ENCODE measurements around the gene RRBP1.
"Not testable (repeated sequence)": the region's sequence is repeated elsewhere in the genome, so short reads cannot be mapped to it uniquely, and the experiment has no call there.

Gene RRBP1

DNA sequence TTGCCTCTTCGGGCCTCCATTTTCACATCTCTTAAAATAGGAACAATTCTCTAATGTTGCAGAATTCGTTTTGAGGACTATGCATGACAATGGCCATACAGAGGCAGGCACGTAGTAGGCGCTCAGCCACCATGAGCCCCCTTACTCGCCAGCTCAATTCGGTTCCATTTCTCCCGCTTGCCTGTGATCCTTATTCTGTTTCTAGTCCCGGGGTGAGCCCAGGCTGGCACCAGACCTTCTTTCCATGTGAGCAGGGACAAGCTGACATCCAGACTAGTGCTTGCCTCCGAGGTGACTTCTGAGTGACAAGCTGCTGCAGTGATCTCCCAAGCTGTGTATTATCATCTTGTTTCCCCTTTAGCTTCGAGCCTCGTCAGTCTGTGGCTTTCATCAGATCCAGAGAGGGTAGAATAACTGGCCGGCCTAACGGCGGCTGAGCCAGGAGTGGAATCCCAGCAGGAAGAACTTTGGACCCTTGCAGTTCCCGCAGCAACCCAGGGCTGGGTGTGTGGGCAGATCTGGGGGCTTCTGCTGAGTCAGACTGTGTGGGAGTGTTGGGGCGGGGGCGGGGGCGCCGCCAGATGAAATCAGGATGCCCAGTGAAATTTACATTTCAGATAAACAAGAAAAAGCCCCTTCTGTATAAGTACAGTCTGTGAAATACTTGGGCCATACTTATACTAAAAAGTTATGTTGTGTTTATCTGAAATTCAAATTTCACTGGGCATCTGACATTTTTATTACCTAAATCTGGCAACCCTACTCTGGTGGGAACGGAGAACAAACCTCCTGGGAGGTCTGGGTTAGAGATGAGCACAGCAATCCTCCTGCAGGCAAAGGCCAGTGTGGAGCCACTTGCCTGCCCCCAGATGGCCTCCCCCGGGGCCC is 28.6 kb upstream of the RRBP1 start:
- no peak overlapping the region for H3K4me3 ChIP-seq (ENCODE audit: low read depth, low read length)

DNA sequence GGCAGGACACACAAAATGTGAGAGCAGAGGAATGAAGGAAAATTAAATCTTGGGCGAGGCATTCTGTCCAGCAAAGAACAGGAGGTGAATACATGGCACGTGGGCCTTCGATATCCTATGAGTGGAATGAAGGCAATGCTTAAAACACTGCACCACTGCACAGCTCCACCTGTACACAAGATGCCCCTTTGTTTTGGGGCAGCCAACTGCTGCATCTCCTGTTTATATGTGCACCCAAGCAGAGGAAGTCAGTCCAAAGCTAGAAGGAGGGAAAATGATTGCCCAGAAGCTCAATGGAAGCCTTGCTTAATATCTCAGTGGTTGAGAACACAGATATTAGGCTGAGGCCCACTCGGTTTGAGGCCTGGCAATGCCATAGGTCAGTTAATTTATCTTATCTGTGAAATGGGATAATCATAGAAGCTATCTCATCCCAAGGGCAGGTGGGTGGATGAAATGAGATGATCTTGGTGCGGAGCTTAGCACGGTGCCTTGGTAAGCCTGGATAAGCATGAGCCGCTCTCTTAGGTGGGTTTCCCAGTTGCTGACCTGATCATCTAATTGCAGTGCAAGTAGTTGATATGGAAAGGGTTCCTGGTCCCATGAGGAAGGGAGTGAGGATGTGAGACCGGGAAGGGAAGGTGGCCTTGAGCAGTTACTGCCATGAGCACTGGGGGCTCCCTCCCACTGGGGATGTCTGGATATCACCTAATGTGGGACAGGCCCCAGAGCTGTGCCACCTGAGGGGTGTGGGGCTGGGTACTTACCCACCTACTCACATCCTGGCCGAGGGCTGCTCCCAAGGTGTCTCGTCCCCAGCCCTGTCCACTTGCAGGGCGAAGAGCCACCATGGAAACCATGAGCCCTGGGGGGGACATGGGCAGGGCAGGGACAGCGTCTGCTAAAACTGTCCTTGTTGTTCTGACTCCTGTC is 27.6 kb upstream of the RRBP1 start:
- no peak overlapping the region for H3K4me3 ChIP-seq (ENCODE audit: low read depth, low read length)

DNA sequence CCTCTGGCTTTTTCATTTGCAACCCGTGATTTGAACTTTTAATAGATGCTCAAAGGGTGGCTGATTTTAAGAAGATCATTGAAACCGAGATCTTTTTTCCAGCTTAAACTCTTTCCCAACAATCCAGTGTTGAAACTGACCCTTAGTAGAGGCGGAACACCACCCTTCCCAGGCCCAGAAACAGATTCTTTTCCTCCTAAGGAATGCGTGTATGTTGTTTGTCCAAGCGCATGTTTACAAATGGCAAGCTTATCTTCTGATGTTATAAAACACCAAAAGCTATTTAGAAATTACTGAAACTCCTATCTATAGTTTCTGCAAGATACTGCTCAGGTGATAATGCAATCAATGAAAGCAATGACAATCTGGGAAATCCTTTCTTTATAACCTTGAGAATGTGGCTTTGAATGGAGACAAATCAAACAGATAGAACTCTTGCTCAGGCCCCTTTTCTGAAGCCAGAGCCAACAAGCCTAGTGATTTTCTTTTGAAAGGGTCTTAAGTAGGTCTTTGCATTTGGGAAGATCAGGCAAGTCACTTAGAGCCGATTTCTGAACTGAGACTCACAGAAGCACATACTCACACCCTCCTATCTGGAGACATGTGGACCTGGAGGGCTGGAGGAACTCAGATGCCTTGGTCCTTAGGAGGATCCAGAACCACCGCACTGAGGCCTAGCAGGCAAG is 26.8 kb upstream of the RRBP1 start:
- H3K4me3 ChIP-seq (ENCODE audit: low read depth, low read length), result no peak overlapping the region

DNA sequence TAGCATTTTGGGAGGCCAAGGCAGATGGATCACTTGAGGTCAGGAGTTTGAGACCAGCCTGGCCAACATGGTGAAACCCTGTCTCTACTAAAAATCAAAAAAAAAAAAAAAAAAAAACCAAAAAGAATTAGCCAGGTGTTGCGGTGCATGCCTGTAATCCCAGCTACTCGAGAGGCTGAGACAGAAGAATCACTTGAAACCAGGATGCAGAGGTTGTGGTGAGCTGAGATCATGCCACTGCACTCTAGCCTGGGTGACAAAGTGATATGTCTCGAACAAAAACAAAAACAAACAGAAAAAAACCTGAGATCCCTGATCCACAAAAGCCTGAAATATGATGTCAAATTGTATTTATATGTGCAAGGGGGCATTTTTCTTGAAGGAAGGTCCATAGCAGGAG is 25.9 kb upstream of the RRBP1 start:
- H3K4me3 ChIP-seq (ENCODE audit: low read depth, low read length), result not testable (repeated sequence)

DNA sequence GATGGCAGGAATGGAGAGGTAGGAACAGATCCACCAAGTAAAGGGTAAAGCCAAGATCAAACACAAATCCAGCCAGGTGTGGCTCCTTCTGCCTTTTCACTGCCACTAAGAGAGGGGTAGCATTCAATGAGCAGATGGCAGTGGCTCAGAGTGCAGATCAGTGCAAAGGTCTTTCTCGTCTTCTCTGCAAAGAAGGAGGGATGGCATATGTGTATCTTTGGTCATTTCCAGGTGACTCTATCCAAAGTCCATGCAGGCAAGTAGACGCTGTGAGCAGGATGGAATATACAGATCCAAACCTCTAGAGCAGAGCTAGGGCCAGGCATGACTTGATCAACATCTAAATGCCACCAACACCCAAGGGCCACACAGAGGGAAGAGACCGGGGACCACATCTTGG is 24.6 kb upstream of the RRBP1 start:
- H3K4me3 ChIP-seq (ENCODE audit: low read depth, low read length), result no peak overlapping the region

DNA sequence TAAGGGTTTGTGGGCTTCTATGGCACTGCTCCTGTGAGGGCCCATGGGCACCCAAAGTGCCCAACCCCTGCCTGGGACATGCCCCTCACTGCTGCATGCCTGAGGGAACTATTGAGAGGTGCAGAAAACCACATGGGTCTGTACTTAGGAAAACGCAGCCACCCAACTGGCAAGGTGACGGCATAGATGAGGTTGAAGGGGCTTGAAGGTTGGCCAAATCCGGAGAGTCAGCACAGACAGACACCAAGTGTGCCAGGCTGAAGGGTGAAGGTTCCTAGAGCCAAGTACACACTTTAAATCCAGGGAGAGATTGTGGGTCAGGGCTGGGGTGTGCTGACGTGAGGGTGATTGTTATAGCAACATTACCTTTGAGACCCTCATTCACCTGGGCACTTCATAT is 23.9 kb upstream of the RRBP1 start:
- H3K4me3 ChIP-seq (ENCODE audit: low read depth, low read length), result no peak overlapping the region

DNA sequence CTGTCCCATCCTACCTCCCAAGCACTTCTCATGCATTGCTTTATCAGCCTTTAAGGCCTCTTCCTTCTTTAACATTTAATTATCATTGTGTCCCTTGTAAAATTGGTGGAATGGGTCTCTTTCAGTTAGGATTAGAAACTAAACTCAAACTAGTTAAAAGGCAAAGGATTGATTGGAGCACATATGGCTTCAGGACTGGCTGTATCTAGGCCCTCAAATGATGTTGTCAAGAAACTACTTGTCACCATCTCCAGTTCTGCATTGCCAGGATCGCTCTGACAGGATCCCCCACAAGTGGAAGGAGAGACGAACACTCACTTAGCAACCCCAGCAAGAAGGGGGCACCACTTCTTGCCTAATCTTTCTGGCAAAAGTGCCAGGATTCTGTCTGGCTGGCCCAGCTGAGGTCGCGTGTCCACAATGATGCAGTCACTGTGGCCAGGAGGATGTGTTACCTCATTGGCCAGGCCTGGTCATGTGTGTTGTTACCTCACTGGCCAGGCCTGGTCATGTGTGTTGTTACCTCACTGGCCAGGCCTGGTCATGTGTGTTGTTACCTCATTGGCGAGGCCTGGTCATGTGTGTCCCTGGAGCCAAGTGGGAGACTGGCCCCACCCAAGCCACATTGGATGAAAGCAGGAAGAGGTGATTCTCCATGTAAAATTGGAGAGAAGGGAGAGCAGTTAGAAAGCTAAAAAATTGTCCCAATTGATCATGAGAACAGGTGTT is 22.7 kb upstream of the RRBP1 start:
- H3K4me3 ChIP-seq (ENCODE audit: low read depth, low read length), result no peak overlapping the region

DNA sequence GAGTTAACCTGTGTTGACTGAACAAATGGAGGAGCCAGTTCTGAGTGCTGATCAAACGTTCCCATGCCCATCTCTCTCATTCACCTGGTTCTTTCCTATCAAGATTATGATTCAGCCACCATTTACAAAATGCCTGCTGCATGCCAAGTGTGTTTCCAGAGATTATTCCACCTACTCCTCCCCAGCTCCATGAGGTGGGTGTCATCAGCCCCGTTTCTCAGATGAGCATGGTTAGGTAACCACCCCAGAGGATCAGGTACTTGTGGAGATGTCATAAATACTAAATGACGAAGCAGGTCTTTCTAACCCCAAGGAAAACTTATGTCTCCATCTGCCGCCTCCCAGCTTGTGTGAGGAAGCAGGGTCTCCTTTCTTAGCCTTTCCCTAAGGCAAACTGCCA is 19.8 kb upstream of the RRBP1 start:
- H3K4me3 ChIP-seq (ENCODE audit: low read depth, low read length), result no peak overlapping the region

DNA sequence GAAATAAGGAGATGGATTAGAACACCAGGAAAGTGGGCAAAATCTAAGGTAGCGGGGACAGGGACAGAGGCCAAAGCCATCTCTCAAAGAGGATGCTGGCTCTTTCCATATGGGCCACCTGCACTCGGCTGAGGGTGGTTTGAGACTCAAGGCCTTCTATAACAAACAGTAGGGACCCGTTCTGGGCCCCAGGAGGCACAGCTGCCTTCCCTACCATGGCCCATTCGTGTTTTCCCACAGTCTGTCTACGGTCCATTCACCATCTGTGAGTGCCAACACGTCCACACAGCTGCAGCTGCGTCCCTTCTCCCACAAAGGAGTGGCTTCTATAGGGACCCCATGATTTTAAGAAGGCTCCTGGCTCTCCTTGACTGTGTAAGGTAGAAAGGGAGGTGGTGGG is 18.6 kb upstream of the RRBP1 start:
- no peak overlapping the region for H3K4me3 ChIP-seq (ENCODE audit: low read depth, low read length)

DNA sequence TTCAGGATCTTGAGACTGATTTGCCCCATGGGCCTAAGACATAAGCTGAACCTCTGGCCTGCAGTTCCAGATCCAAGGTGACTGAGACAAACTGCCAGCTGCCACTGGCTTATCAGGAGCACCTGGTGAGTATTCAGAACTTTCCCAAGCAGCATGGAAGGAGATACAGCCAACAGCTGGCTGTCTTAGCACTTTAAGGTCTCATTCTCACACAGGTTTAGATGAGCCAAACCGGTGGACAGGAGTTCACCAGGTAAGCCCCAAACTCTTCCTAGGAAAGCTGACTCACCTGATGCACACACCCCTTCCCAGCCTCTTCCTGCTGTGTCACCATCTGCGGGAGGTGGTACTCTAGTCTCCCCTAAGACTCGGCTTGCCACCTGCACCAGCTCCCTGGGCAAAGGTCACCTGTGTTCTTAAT is 17.9 kb upstream of the RRBP1 start, which contains the start of gene BANF2:
Gene BANF2 (plus strand): TSS at position 36 of the 421 bp plus-strand sequence. CDS start 25,060 bp downstream, outside the sequence.
- H3K4me3 ChIP-seq (ENCODE audit: low read depth, low read length), result no peak within 1 kb of the TSS

DNA sequence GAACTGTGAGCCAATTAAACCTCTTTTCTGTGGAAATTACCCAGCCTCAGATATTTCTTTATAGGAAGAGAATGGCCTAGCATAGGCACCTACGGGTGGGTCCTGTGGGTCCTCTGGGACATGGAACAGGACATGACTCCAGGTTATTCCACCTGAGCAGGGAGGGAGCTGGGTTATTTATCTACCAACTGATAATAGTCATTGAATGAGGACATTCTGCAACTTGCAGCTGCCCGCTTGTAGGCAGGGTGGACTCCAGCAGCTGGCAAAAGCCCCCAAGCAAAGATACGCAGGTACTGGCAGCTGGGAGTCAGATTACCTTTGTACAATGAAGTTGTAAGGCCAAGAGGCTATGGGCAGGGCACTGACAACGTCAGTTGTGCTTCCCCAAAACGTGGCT is 16.3 kb upstream of the RRBP1 start:
- H3K4me3 ChIP-seq (ENCODE audit: low read depth, low read length), result no peak overlapping the region

DNA sequence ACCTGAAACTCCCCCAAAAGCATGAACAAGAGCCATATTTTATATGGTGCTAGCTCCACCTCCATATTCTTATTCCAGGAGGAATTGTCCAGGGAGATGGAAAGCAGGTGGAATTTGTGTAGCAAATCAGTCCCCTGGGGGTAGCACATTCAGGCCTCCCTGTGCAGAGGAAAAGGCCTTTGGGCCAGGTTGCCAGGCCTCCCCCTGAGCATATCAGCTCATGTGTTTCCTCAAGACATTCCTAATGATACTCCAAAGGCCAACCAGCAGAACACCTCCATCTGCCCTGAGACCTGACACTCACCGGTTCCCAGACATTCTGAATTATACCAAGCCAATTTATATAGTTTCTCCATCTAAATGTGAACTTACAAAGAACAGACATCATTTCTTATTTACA is 15.1 kb upstream of the RRBP1 start:
- H3K4me3 ChIP-seq (ENCODE audit: low read depth, low read length), result no peak overlapping the region

DNA sequence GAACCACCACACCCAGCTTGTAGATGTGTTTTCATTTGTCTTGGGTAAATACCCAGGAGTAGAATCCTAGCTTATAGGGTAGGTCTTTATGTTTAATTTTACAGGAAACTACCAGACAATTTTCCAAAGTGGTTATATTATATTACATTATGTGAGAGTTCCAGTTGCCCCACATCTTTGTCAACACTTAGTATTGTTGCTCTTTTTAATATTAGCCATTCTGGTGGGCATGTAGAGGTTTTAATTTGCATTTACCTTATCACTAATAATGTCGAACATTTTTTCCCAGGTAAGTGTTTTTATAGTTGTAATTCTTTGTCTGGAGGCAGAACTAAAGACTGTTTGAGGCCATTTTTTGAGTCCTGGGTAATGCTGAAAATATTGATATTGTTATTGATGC is 14.2 kb upstream of the RRBP1 start:
- no peak overlapping the region for H3K4me3 ChIP-seq (ENCODE audit: low read depth, low read length)

DNA sequence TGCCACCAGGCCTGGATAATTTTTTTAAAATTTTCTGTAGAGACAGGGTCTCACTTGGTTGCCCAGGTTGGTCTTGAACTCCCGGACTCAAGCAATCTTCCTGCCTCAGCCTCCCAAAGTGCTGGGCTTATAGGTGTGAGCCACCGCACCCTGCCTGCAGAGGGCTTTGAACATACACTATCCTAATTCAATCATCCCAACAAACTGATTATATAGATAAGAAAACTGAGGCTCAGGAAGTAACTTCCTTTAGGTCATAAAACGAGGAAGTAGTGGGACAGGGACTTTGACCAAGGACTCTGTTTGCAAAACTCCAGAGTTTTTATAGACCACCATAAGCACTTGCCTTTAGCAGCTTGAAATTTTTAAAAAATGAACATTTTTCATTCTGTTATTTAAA is 12.7 kb upstream of the RRBP1 start:
- H3K4me3 ChIP-seq (ENCODE audit: low read depth, low read length), result no peak overlapping the region

DNA sequence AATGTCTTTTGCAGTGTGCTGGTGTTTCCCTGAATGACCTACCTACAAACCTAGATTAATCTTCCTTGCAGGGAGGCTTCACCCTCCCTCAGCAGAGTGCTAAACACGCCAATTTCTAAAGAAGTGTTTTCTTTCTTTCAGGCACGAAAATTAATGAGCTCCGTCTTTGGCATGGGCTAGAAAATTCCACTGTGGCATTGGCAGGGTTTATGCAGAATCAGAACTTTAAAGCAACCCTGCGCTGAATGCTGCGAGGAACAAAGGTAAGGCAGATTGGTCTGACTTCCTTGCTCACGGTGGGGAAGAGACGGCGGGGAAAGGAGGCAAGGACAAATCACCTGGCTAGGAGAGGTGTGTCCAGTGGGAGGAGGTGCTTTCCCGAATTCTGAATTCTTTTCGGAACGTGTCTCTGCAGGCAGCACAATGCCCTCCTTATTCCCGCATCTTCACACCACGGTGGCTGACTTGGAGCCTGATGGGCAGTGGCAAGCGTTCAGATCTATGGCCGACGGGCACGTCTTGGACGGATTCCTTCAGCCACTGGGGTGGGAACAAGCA is 11.5 kb upstream of the RRBP1 start:
- H3K4me3 ChIP-seq (ENCODE audit: low read depth, low read length), result no peak overlapping the region

DNA sequence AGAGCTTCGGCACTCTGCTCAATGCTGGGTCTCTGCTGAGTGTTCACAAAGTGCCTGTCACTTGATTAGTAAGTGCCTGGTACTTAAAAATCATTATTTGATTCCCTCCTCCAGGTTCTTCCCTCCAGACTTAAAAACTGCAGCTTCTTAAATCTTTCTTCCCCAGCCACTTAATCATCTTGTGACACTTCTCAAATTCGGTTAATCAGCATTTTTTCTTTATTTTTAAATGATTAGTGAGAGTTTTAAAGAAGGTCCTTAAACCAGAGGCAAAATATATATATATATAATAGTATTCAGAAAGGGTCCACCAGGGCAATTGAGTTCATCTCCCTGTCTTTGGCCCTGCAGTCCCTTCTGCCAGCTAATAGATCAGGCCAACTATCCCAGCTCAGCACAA is 9.7 kb upstream of the RRBP1 start:
- no peak overlapping the region for H3K4me3 ChIP-seq (ENCODE audit: low read depth, low read length)

DNA sequence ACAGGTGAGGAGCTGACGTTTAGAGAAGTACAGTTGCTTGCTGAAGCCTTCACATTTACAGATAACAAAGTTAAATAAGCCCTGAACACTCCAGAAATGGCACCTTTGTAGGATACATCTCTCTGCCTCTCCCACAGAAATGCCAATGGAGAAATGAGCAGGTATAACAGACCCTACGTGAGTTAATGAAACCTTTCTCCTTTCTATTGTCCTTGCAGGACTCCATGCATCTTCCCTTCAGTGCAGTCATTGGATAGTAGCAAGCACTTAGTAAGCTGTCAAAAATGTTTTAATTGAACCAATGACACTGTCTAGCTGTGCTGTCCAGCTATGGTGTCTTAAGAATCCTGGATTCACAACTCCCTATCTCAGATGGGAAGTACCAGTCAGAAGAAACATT is 8.1 kb upstream of the RRBP1 start:
- H3K4me3 ChIP-seq (ENCODE audit: low read depth, low read length), result no peak overlapping the region

DNA sequence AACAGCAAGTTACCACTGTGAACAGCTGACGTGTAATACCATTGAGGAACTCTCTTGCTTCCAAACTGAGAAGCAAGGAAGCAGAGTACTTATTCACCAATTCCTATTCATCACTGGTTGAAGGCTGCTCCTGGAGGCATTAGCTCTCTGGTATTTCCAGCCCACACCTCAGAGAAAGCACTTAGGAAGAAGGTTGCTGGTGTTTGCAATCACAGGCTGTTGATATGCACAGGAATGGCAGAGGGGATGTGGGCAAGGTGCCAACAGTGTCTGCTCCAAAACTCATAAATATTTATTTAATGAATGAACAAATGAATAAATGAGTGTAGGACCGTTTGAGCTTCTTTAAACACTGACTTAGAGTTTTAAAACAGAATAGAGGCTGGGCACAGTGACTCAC is 6.9 kb upstream of the RRBP1 start:
- no peak overlapping the region for H3K4me3 ChIP-seq (ENCODE audit: low read depth, low read length)

DNA sequence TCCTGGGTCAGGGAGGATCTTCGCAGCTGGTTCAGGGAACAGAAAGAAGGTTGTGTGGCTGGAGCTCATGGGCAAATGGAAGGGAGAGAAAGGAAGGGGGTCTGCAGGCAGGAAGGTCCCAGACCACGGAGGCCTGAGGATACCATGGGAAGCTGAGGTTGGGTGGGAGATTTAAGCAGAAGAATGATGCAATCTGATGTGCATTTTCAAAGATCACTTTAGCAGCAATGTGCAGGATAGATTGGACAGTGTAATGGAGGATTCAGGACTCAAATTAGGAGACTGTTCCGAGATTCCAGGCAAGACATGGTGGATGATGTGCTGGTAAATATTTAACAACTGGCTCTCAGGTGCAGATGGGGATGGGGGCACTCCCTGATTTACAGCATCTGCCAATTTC is 5.8 kb upstream of the RRBP1 start:
- no peak overlapping the region for H3K4me3 ChIP-seq (ENCODE audit: low read depth, low read length)

DNA sequence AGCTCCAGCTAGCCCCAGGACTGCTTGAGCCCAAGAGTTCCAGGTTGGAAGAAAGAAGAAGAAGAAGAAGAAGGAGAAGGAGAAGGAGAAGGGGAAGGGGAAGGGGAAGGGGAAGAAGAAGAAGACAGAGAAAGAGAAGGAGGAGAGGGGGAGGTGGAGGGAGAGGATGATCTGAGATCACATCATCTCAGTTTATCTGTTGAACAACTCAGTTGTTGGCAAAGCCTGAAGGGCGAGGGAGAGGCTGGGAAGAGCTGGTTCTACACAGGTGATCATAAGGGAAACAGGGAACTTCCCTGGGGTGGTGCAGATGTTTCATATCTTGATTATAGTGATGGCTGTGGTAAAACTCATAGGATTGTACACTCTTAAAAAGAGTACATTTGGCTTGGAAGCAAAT is 3.1 kb upstream of the RRBP1 start:
- H3K4me3 ChIP-seq (ENCODE audit: low read depth, low read length), result no peak overlapping the region
